Measurements from ENCODE around the gene TTC21B. TPM values are rescaled to one million over a fixed set of nuclear protein-coding genes. Genes with fewer than 3 reads are reported as not detected.

Gene TTC21B
- total and polyA plus RNA-seq, 10 donors, result 4.3 to 42.2 (median 24.5) TPM

- intact Hi-C loops (cut with DNase I; ENCODE audit: low total_unique reads), result no loop called here
Measured at GRCh38 chr2:165891943-165892342, 61.6 kb downstream of the TTC21B start.

GRCh38 chr2:165891345-165891744 is 62.2 kb downstream of the TTC21B start:
- Histone ChIP-seq H3K27me3 (replicated peaks in 1 of 7) (no peaks in the 10 kb centered on the region), H3K36me3 (peaks cover 0 to 89% (median 24%) of the 10 kb centered on the region in 6 donors), H3K4me3 (no peak overlapping the region), H3K27ac (no peak overlapping the region), H3K9me3 (no peaks in the 10 kb centered on the region), H3K4me1 (peaks cover 0 to 7% (median 0%) of the 10 kb centered on the region in 6 donors)
- DNase-seq, result no peak
- 94 to 100% (median 100%) methylated on average over 1 of the region's 1 CpG for WGBS, 5 donors
- intact Hi-C loops (cut with DNase I; ENCODE audit: low total_unique reads), result no loop called here
- TF ChIP-seq CTCF (IDR thresholded peaks at IDR 0.05 in 8 of 11, conservative IDR thresholded peaks at IDR 0.05 in 3 of 11), result no peak
- no peak for TF ChIP-seq POLR2AphosphoS5 (IDR thresholded peaks at IDR 0.05)
- no peak for TF ChIP-seq POLR2A (IDR thresholded peaks at IDR 0.05)

More at GRCh38 chr2:165891943-165892342, 61.6 kb downstream of the TTC21B start:
- Histone ChIP-seq H3K4me3 (no peak overlapping the region), H3K27ac (no peak overlapping the region), H3K9me3 (no peaks in the 10 kb centered on the region), H3K4me1 (peaks cover 0 to 7% (median 0%) of the 10 kb centered on the region in 6 donors), H3K36me3 (peaks cover 0 to 89% (median 27%) of the 10 kb centered on the region in 6 donors), H3K27me3 (replicated peaks in 1 of 7) (no peaks in the 10 kb centered on the region)
- DNase-seq, result no peak
- TF ChIP-seq POLR2AphosphoS5 (IDR thresholded peaks at IDR 0.05), result no peak
- TF ChIP-seq CTCF (IDR thresholded peaks at IDR 0.05 in 8 of 11, conservative IDR thresholded peaks at IDR 0.05 in 3 of 11), result no peak
- no peak for TF ChIP-seq POLR2A (IDR thresholded peaks at IDR 0.05)
- 73 to 87% (median 78%) methylated on average over 2 of the region's 2 CpGs for WGBS, 5 donors

- TF ChIP-seq CTCF (IDR thresholded peaks at IDR 0.05 in 8 of 11, conservative IDR thresholded peaks at IDR 0.05 in 3 of 11) (no peak), POLR2AphosphoS5 (IDR thresholded peaks at IDR 0.05) (no peak), POLR2A (IDR thresholded peaks at IDR 0.05) (no peak)
Measured at GRCh38 chr2:165889798-165890197, 63.8 kb downstream of the TTC21B start.

GRCh38 chr2:165889158-165889557 is 64.4 kb downstream of the TTC21B start:
- 61 to 81% (median 64%) methylated on average over 1 of the region's 1 CpG for WGBS, 5 donors

More at GRCh38 chr2:165889798-165890197, 63.8 kb downstream of the TTC21B start:
- Histone ChIP-seq H3K4me1 (peaks cover 0 to 7% (median 0%) of the 10 kb centered on the region in 6 donors), H3K36me3 (peaks cover 0 to 89% (median 18%) of the 10 kb centered on the region in 6 donors), H3K4me3 (no peak overlapping the region), H3K27ac (no peak overlapping the region), H3K27me3 (replicated peaks in 1 of 7) (no peaks in the 10 kb centered on the region), H3K9me3 (no peaks in the 10 kb centered on the region)
- intact Hi-C loops (cut with DNase I; ENCODE audit: low total_unique reads), result no loop called here
- no peak for DNase-seq

More at GRCh38 chr2:165889158-165889557, 64.4 kb downstream of the TTC21B start:
- Histone ChIP-seq H3K27ac (no peak overlapping the region), H3K36me3 (peaks cover 0 to 88% (median 17%) of the 10 kb centered on the region in 6 donors), H3K27me3 (replicated peaks in 1 of 7) (no peaks in the 10 kb centered on the region), H3K9me3 (no peaks in the 10 kb centered on the region), H3K4me1 (peaks cover 0 to 7% (median 0%) of the 10 kb centered on the region in 6 donors), H3K4me3 (no peak overlapping the region)
- DNase-seq, result no peak
- intact Hi-C loops (cut with DNase I; ENCODE audit: low total_unique reads), result no loop called here
- TF ChIP-seq POLR2A (IDR thresholded peaks at IDR 0.05) (no peak), POLR2AphosphoS5 (IDR thresholded peaks at IDR 0.05) (no peak), CTCF (IDR thresholded peaks at IDR 0.05 in 8 of 11, conservative IDR thresholded peaks at IDR 0.05 in 3 of 11) (no peak)

Measured in spleen (tissue), 11 donors.